Astrocyte of the cerebellum (primary cell): ENCODE data around the gene MRFAP1L1.

Experiments
- DNase-seq: peaks from one replicate; pipeline ENCODE4 v3.0.0-alpha.2; 2011; ENCODE audit warnings: low read depth
- H3K4me3 ChIP-seq: 2 replicates; pipeline ENCODE4 v1.5.1; 2011; ENCODE audit warnings: mild to moderate bottlenecking, low read depth, low read length, moderate library complexity
- in situ Hi-C: cut with HindIII; loops from 2 replicates; pipeline ENCODE4 v1.10.0; 2017; ENCODE audit warnings: low sequenced_read_pairs
- TF ChIP-seq, protein P1 (sequence below): IDR thresholded peaks from 2 replicates; pipeline ENCODE4 v1.5.1; 2012; ENCODE audit warnings: low read length, low read depth, moderate library complexity, mild to moderate bottlenecking; ENCODE audit errors: missing control alignments

Gene MRFAP1L1

DNA sequence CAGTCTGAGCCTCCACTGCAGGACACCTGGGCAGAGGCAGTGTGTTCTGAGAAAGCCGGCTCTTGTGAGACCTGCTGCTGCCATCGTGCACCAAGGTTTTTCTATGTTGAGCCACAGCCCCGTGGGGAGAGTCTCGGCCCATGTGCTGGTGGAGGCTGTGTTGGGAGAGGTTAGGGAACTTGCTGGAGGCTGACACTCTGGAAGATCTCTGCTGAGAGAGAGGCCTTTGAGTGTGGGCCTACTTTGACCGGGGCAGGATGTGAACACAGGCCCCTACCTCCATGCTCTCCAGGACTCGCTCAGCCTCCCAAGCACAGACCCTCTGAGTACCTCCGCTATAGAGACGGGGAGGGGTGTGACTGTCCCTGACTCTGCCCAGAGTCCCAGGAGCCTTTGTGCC lies 17.3 kb downstream of the MRFAP1L1 start:
- in situ Hi-C loops: no loop called here
- no peak overlapping the region for H3K4me3 ChIP-seq
- DNase-seq: no peak
- TF ChIP-seq, protein P1, sequence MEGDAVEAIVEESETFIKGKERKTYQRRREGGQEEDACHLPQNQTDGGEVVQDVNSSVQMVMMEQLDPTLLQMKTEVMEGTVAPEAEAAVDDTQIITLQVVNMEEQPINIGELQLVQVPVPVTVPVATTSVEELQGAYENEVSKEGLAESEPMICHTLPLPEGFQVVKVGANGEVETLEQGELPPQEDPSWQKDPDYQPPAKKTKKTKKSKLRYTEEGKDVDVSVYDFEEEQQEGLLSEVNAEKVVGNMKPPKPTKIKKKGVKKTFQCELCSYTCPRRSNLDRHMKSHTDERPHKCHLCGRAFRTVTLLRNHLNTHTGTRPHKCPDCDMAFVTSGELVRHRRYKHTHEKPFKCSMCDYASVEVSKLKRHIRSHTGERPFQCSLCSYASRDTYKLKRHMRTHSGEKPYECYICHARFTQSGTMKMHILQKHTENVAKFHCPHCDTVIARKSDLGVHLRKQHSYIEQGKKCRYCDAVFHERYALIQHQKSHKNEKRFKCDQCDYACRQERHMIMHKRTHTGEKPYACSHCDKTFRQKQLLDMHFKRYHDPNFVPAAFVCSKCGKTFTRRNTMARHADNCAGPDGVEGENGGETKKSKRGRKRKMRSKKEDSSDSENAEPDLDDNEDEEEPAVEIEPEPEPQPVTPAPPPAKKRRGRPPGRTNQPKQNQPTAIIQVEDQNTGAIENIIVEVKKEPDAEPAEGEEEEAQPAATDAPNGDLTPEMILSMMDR: no peak

GRCh38 chr4:6689506-6689960 lies 20.1 kb downstream of the MRFAP1L1 start:
- in situ Hi-C loops: no loop called here
- no peak for DNase-seq
- TF ChIP-seq, protein P1: no peak
- H3K4me3 ChIP-seq: no peak overlapping the region

DNA sequence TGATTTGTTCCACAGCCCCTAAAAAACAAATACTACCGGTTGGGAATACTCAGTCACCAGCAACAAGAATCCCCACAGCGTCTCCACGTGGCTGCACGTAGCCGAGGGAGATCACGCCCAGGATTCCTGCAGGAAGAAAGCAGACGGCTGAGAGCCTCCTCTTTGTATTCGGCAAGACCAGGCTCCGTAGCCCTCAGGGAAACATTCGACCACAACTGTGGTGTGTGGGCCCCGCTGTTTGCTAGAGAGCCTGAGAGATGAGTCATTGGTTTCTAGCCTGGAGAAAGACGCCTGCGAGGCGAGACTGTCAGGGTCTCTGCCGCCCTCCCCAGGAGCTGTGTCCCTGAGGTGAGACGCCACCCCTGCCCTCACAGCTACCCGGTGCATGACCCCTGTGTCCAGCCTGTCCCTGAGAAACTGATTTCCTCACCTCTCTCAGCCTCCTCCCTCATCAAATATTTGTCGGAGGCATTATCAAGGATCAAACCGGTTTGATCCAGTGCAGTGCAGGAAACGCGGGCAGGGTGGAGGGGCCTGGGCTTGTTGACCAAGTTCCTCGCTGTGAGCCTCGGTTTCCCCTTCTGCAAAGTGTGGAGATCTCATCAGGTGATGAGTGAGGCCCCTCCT lies 20.7 kb downstream of the MRFAP1L1 start:
- DNase-seq: peak; percentile 94
- H3K4me3 ChIP-seq: no peak overlapping the region
- TF ChIP-seq, protein P1: no peak
- in situ Hi-C loops: no loop called here

DNA sequence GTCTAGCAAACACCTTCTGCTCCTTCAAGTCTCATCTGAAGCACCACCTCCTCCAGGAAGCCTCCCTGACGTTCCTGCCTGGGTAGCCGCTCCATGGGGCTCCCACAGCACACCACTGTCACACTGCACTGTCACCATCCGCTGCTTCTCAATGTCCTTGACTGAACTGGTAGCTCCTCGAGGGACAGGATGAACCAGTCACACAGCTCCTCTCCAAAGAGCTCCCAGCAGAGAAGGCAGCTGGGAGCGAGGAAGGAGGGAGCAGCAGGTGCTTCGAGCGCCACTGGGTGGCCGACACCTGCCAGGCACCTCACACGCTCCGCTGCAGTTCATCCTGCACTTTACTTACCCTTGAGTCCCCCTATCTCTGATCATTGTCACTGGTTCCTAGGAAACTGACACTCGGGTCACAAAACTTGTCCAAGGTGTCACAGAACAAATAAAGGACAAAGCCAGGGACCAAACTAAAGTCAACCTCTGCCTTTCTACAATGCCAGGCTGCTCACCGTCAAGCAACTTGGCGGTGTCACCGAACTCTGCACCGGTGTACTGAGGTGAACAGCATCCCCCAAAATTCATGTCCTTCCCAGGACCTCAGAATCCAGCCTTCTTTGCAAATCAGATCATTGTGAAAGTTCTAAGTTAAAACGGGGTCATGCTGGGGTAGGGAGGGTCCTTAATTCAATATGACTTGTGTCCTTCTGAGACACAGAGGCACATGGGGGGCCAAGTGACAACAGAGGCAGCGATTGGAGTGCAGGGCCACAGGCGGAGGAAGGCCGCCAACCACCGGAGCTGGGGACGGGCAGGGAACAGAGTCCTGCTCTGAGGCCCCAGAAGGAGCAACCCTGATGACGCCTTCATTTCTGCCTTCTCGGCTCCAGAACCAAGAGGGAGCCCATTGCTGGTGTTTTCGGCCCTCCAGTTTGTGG lies 21.5 kb downstream of the MRFAP1L1 start:
- in situ Hi-C loops: no loop called here
- TF ChIP-seq, protein P1: no peak
- no peak for DNase-seq
- H3K4me3 ChIP-seq: no peak overlapping the region

GRCh38 chr4:6686104-6686787 lies 23.4 kb downstream of the MRFAP1L1 start:
- TF ChIP-seq, protein P1: no peak
- H3K4me3 ChIP-seq: no peak overlapping the region
- in situ Hi-C loops: no loop called here
- no peak for DNase-seq

DNA sequence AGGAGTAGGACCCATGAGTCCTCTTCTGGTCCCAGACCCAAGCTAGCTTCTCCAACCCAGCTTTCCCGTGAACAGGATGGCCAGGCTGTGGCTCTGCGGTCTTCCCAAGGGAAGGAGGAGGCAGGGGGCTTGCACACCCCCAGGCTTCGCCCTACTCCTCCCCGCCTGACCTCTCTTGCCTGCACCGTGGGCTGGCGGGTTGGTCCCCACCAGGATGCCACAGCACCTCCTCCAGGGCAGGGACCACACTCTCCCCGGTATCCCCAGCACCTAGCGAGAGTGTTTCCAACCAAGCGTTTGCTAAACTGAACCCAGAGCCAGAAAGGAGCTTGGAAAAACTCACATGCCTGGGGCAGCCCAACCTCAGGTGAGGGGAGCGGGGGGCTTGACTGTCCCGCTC lies 25.0 kb downstream of the MRFAP1L1 start:
- in situ Hi-C loops: no loop called here
- no peak overlapping the region for H3K4me3 ChIP-seq
- no peak for DNase-seq
- TF ChIP-seq, protein P1: no peak
